Ovary (tissue), 9 donors: ENCODE measurements around the gene SLC7A5. TPM values are rescaled to one million over a fixed set of nuclear protein-coding genes. Genes with fewer than 3 reads are reported as not detected.

ENCODE experiments used
- DNase-seq, 5 donors: peaks; one replicate each; pipeline ENCODE4 v3.0.0-alpha.2; 2019 to 2020
- H3K27ac ChIP-seq, 2 donors: fragments of 200-600 bp; one replicate each; pipeline versions ENCODE4 v1.5.1 to v1.8.0; 2019 to 2022
- H3K27me3 ChIP-seq: fragments of 200-600 bp; one replicate; pipeline ENCODE4 v1.8.0; 2022
- H3K36me3 ChIP-seq: fragments of 200-600 bp; sonication (generic); one replicate; pipeline ENCODE4 v1.5.1; 2019
- H3K4me1 ChIP-seq: one replicate; pipeline ENCODE4 v1.8.1; 2013; ENCODE audit warnings: mild to moderate bottlenecking, moderate library complexity; ENCODE audit not compliant: insufficient read depth
- H3K4me3 ChIP-seq: fragments of 200-600 bp; sonication (generic); one replicate; pipeline ENCODE4 v1.5.1; 2017
- H3K9me3 ChIP-seq, 2 donors: fragments of 200-600 bp in 1 of 2; sonication (generic) in 1 of 2; one replicate each; pipeline versions ENCODE4 v1.5.1 to v1.8.1; 2013 to 2019; ENCODE audit warnings: mild to moderate bottlenecking in 1 of 2, moderate library complexity in 1 of 2
- EP300 ChIP-seq: sonication (generic); formaldehyde crosslinking; IDR thresholded peaks from one replicate; pipeline ENCODE4 v1.6.1; 2017; ENCODE audit warnings: antibody characterized with exemption
- POLR2A ChIP-seq: fragments of 450-650 bp; IDR thresholded peaks from one replicate; pipeline ENCODE4 v1.6.1; 2017; ENCODE audit warnings: antibody characterized with exemption, mild to moderate bottlenecking, moderate library complexity
- WGBS, 3 donors: extraction: QIAGEN DNeasy Blood & Tissue Kit in 1 of 3; methylation state at CpG; one replicate each; pipeline versions ENCODE4 v1.1.5 to v1.1.7; 2013 to 2017; 5-methylcytosine and 5-hydroxymethylcytosine counted together
- intact Hi-C, 4 donors: fragments of 100-400 bp; cut with DNase I; formaldehyde crosslinking; loops; one replicate each; pipeline versions ENCODE4 v1.11.0 to v1.15.1; 2022 to 2023
- polyA plus RNA-seq, 2 donors: library from polyadenylated mRNA; stranded (reverse); fragments of 200-250 nt in 1 of 2; fragments of 350-450 nt in 1 of 2; fragmentation: Illumina TruSeq in 1 of 2; extraction: RNeasy Lipid Tissue Mini Kit (QIAGEN cat#74804) in 1 of 2; gene quantifications; one replicate each; pipeline ENCODE4 v1.2.3, GENCODE V29; 2013 to 2014
- total RNA-seq, 7 donors: library from RNA; depleted of rRNA in 2 of 7; stranded (reverse); fragments of >200 nt in 2 of 7; fragmentation: NEBNext Ultra II Directional in 3 of 7; extraction: Animal tissue kit (Norgen Biotek cat#: 25700) in 3 of 7; gene quantifications; one replicate each; pipeline versions ENCODE4 v1.1.0 to v1.2.4, GENCODE V29; 2016 to 2023
- TF ChIP-seq, protein P1 (sequence below), 3 donors: fragments of 450-650 bp in 2 of 3; fragments of 200-600 bp in 1 of 3; IDR thresholded peaks; one replicate each; pipeline versions ENCODE4 v1.5.1 to v1.8.0; 2016 to 2022; ENCODE audit warnings: antibody characterized with exemption in 3 of 3, mild to moderate bottlenecking in 1 of 3
- donor health status: DM: no; HTN: no; CAD: no; lungs with moderate emphysema.
- donor health status: DM: no; HTN: no; CAD: no.
- donor health status: Bipolar disorder and iron deficiency.
- donor health status: DM: yes; HTN: yes; CAD: no.
- donor health status: DM: no; HTN: no; CAD: no.
- donor health status: DM: yes; HTN: yes; CAD: no.

The SLC7A5 gene
- total and polyA plus RNA-seq, 9 donors, result 3.1 to 64.3 (median 9.2) TPM

DNA sequence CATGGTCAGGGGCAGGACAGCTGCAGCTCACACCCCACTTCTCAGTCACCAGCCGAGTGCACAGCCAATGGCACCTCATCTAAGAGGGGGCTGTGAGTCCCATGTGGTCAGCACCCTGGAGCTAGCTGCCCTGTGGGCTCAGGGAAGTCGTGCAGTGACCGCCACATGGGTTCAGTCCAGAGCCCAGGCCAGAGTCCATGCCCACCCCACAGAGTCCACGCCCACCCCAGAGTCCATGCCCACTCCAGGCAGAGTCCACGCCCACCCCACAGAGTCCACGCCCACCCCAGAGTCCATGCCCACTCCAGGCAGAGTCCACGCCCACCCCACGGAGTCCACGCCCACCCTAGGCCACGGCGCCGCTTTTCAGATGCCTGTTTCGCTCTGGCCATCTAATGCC is 24.1 kb downstream of the SLC7A5 start:
- intact Hi-C loops, result no loop called here
- WGBS, 3 donors, result 88 to 95% (median 94%) methylated on average over 12 to 13 of the region's 13 CpGs
- DNase-seq, result no peak
- Histone ChIP-seq H3K4me1 (no peaks in the 10 kb centered on the region), H3K27me3 (no peaks in the 10 kb centered on the region), H3K27ac (no peak overlapping the region), H3K4me3 (no peak overlapping the region), H3K9me3 (no peaks in the 10 kb centered on the region), H3K36me3 (no peaks in the 10 kb centered on the region)
- TF ChIP-seq, protein P1, sequence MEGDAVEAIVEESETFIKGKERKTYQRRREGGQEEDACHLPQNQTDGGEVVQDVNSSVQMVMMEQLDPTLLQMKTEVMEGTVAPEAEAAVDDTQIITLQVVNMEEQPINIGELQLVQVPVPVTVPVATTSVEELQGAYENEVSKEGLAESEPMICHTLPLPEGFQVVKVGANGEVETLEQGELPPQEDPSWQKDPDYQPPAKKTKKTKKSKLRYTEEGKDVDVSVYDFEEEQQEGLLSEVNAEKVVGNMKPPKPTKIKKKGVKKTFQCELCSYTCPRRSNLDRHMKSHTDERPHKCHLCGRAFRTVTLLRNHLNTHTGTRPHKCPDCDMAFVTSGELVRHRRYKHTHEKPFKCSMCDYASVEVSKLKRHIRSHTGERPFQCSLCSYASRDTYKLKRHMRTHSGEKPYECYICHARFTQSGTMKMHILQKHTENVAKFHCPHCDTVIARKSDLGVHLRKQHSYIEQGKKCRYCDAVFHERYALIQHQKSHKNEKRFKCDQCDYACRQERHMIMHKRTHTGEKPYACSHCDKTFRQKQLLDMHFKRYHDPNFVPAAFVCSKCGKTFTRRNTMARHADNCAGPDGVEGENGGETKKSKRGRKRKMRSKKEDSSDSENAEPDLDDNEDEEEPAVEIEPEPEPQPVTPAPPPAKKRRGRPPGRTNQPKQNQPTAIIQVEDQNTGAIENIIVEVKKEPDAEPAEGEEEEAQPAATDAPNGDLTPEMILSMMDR (IDR thresholded peaks at IDR 0.05), result no peak
- TF ChIP-seq POLR2A, result no peak
- TF ChIP-seq EP300, result no peak

DNA sequence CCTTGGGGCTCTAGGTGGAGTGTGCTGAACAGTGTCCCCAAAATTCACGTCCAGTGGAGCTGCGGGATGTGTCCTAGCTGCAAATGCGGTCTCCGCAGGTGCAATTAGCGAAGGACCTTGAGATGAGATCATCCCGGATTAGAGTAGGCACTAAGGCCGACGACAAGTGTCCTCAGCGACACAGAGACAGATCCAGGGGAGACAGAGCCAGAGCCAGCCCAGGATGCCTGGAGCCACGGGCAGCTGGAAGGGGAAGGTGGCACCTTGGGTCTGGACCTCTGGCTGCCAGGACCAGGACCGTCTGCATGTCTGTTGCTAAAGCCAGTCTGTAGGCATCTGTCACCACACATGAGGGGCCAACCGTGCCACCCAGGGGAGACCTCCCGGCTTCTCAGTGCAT is 24.5 kb downstream of the SLC7A5 start:
- Histone ChIP-seq H3K9me3 (no peaks in the 10 kb centered on the region), H3K27ac (no peak overlapping the region), H3K4me3 (no peak overlapping the region), H3K36me3 (no peaks in the 10 kb centered on the region), H3K4me1 (no peaks in the 10 kb centered on the region), H3K27me3 (no peaks in the 10 kb centered on the region)
- peak in 1 of 5 donors; percentile 25 for DNase-seq
- TF ChIP-seq POLR2A, result no peak
- TF ChIP-seq, protein P1 (IDR thresholded peaks at IDR 0.05), result no peak
- no peak for TF ChIP-seq EP300
- intact Hi-C loops, result no loop called here
- 71 to 92% (median 91%) methylated on average over 12 to 13 of the region's 13 CpGs for WGBS, 3 donors

GRCh38 chr16:87844120-87844733 is 25.1 kb downstream of the SLC7A5 start:
- H3K4me3 ChIP-seq, result no peak overlapping the region
- TF ChIP-seq, protein P1 (IDR thresholded peaks at IDR 0.05), result no peak
- no peak for TF ChIP-seq EP300
- TF ChIP-seq POLR2A, result no peak
- no peaks in the 10 kb centered on the region for H3K27me3 ChIP-seq
- intact Hi-C loops, result no loop called here
- DNase-seq, result peak in 2 of 5 donors; percentile 48 to 62
- no peaks in the 10 kb centered on the region for H3K4me1 ChIP-seq
- H3K36me3 ChIP-seq, result no peaks in the 10 kb centered on the region
- no peaks in the 10 kb centered on the region for H3K9me3 ChIP-seq
- H3K27ac ChIP-seq, result no peak overlapping the region
- 25 to 43% (median 36%) methylated on average over 26 to 30 of the region's 30 CpGs for WGBS, 3 donors

DNA sequence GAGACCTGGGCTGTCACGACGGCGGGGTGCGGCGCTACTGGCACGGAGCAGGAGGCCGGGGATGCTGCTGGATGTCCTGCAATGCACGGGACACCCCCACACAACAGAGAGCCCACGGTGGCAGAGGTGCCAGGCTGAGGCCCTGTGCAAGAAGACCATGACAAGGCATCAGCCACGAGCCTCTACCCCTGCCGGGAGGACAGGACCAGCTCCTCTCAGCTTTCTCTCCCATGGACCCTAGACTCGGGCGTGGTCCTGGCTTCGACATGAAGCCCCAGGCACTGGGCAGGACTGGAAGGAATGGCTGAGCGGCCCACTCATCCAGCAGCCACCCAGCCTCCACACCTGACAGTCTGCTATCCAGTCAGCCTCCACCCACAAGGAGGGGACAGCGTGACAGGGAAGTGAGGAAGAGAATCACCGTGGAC is 25.6 kb downstream of the SLC7A5 start:
- intact Hi-C loops, result no loop called here
- H3K4me1 ChIP-seq, result no peaks in the 10 kb centered on the region
- no peak for TF ChIP-seq EP300
- H3K4me3 ChIP-seq, result no peak overlapping the region
- H3K27ac ChIP-seq, result no peak overlapping the region
- WGBS, 3 donors, result 89 to 93% (median 91%) methylated on average over 16 to 17 of the region's 17 CpGs
- DNase-seq, result no peak
- H3K36me3 ChIP-seq, result no peaks in the 10 kb centered on the region
- no peaks in the 10 kb centered on the region for H3K9me3 ChIP-seq
- H3K27me3 ChIP-seq, result no peaks in the 10 kb centered on the region

- Histone ChIP-seq H3K27ac (no peak overlapping the region), H3K4me1 (no peaks in the 10 kb centered on the region), H3K27me3 (no peaks in the 10 kb centered on the region), H3K36me3 (no peaks in the 10 kb centered on the region), H3K9me3 (no peaks in the 10 kb centered on the region), H3K4me3 (no peak overlapping the region)
- TF ChIP-seq POLR2A (no peak), EP300 (no peak)
- TF ChIP-seq, protein P1 (IDR thresholded peaks at IDR 0.05), result no peak
- intact Hi-C loops, result no loop called here
- 84 to 91% (median 88%) methylated on average over 12 to 17 of the region's 17 CpGs for WGBS, 3 donors
- DNase-seq, result peak in 1 of 5 donors; percentile 28
Observed at GRCh38 chr16:87842209-87842869, 27.0 kb downstream of the SLC7A5 start.
